ENCODE results near the gene KLF3.
"Not testable (repeated sequence)": the region's sequence is repeated elsewhere in the genome, so short reads cannot be mapped to it uniquely, and the experiment has no call there.

Gene KLF3

DNA sequence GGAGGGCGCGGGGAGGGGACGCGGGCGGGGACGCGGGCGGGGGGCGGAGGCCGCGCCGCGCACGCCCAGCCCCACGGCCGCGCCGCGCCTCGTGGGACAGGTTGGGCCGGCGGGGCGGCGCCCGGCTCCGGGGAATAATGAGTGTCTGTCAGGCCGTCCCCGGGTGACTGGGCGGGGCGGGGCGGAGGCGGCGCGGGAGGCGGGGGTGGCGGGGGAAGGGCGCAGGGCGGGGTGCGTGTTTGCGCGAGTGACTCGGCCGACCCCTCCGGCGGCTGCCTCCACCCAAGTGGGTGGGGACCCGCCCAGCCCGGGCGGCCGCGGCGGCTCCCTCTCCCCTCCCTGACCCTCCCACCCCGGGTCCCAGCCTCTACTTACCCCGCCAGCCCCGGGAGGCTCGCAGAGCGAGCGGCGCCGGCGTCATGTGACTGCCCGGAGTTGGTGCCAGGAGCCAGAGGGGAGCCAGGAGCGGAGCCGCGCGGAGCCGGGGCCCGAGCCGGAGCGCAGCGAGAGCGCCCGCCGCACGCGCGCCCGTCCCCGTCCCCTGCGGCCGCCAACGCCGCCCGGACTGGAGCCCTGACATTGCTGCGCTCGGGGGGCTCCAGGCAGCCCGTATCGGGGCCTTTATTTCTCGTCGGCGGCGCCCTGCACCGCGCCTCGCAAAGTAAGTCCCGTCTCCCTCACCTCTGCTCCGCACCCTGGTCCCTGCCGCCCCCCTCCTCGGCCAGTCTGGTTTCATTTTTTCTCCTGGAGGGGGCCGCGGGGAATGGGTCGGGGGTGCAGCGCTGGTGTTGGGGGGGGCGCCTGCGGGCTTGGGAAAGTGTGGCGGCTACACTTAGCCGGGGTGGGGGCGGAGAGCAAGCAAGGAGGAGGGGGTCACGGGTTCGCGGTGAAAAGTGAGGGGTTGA is at the start of gene KLF3:
Gene KLF3, plus strand, starts transcription at position 399 of the 905 bp plus-strand sequence. CDS start 16,427 bp downstream, outside the sequence.
- peak; percentile 67 to 82 for DNase-seq (ENCODE audit: low read depth in 2 of 2, low spot score in 1 of 2)

DNA sequence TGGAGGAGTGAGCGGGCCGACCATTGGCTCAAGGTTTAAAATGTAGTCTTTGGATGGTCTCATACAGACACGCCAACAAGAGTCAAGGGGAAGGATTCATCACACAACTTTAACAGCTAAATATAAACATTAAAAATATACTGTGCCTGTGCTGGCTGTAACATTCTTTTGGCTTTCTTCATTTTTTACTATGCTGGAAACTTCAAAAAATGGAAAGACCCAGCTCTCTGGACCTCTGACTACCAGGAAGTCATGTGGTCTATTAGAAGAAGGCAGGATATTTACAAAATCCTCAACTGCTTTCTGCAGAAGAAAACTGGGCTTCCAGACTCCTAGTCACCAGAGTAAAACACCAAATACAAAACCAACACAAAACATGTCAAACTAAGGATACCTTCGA is 49.8 kb upstream of the KLF3 start:
- no peak for DNase-seq (ENCODE audit: low read depth in 2 of 2, low spot score in 1 of 2)

DNA sequence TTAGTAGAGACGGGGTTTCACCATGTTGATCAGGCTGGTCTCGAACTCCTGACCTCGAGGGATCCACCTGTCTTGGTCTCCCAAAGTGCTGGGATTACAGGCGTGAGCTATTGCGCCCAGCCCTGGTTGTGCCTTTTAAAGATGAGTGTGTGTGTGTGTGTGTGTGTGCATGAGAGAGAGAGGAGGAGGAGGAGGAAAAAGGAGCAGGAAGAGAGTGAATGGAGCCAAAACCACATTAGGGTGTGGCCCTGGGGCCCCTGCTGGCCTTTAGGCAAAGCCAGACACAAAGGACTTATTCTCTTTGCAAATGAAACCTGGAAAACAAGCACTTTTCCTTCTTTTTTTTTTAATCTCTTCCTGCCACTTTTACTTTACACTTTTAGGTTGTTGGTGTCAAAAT is 48.2 kb upstream of the KLF3 start:
- DNase-seq (ENCODE audit: low read depth in 2 of 2, low spot score in 1 of 2): no peak

DNA sequence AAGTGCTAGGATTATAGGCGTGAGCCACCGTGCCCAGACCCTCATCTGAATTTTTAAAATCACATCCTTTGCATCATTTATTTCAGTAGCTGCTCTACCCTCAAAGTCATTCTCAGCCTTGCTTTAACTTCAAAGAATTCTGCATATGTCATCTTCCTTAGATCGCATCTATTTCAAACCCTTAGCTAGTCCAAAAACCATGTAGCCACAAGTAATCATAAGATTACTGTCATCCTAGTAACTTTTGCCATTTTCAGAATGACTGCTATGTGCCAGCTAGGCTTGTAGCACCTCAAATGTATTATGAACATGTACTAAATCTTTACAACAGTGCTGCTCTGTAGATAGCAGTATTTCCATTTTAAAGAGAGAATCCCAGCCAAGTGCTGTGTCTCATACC is 45.5 kb upstream of the KLF3 start:
- DNase-seq (ENCODE audit: low read depth in 2 of 2, low spot score in 1 of 2): no peak

DNA sequence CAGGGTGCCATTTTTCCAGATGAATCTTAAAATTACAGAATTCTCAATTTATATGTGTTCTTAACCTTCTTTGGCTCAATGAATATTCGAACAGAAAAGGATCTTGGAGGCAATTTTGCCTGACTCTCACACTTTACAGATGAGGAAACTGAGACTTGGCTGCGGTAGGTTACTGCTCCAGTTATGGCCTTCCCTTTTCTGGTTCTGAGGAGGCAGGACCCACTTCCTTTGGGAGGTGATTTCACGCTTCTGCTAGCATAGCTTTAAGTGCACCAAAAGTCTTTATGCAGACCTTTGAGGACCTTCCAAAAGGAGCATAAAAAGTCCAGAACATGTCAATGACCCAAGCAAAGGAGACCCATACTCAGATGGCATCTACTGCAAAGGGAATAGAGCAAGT is 44.7 kb upstream of the KLF3 start:
- DNase-seq (ENCODE audit: low read depth in 2 of 2, low spot score in 1 of 2): no peak

DNA sequence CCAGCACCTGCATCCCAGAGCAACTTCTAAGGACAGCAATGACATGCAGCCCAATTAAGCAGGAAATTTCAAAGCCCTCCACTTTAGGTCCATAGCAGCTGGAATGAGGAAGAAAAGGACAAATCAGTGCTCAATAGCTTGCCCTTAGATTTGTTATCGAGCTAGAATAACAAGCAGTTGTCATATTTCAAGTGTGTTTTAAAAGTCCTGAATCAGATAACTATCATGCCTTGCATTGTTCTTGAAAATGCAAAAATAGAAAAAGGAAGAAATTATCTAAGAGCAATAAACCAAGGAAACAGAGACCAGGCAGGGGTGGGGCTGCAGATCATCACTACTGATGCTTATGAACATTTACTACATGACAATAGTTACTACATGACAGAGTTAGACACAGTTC is 43.9 kb upstream of the KLF3 start:
- no peak for DNase-seq (ENCODE audit: low read depth in 2 of 2, low spot score in 1 of 2)

DNA sequence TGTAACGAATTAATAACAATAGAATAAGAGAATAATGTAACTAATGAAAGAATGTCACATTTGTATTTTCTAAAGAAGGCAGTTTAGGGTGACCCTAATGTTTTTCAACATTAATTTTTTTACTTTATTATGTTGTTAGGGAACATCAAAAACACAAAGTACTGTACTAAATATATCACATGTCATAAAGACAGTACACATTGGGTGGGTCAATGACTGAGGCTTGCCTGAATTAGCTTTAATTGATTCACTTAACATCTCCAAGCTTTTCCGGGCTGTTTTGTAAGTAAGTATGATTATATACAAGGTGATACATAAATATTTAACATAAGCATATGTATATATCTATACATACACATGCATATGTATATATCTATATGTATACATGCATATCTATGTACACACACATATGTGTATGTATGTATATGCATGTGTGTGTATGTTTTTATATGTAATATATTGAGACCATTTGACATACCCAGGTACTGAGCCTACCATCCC is 43.4 kb upstream of the KLF3 start:
- DNase-seq (ENCODE audit: low read depth in 2 of 2, low spot score in 1 of 2): no peak

DNA sequence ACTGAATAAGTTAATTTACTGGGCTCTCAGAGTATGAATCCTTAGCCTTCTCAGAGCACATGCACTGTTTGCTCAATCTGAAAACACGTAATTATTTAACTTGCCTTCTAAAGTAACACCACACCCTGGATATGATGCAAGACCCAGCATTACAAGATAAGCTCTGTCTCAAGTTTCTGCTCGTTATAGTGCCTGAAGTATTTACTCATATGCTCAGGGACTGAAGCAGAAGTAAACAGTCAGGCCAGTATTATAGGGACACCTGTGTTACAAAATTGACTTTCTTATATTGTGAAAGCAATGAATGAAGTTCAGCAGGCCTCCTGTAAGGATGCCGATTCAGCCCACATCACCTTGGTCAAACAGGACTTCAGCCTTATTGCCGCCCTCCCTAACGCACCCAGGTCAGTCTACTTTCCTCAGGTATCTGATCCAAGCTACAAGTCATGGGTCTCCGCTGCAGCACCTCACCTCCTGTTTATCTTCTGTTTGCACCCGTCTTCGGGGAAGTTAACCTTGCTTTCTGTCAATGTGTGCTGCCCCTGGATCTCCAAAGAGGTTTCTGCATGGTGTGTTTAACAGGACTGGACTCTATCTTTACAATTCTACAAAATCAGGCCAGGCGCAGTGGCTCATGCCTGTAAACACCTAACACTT is 42.8 kb upstream of the KLF3 start:
- DNase-seq (ENCODE audit: low read depth in 2 of 2, low spot score in 1 of 2): no peak

DNA sequence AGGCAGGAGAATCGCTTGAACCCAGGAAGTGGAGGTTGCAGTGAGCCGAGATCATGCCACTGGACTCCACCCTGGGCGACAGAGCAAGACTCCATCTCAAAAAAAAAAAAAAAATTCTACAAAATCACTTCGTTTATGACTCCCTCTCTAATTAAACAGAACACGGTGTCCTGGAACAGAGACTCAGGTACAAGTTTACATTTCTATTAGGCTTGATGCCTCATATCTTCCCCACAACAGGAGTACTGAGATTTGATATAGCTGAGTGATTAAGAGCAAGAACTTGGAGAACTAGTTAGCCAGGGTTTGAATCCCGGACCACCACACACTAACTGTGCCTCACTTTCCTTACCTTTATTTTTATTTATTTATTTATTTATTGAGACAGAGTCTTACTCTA is 42.2 kb upstream of the KLF3 start:
- no peak for DNase-seq (ENCODE audit: low read depth in 2 of 2, low spot score in 1 of 2)

DNA sequence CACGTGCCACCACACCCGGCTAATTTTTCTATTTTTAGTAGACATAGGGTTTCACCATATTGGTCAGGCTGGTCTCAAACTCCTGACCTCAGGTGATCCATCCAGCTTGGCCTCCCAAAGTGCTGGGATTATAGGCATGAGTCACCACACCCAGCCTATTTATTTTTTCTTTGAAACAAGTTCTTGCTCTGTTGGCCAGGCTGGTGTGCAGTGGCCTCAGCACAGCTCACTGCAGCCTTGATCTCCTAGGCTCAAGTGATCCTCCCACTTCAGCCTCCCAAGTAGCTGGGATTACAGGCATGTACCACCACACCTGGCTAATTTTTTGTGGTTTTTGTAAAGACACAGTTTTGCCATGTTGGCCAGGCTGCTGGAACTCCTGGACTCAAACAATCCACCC is 41.7 kb upstream of the KLF3 start:
- DNase-seq (ENCODE audit: low read depth in 2 of 2, low spot score in 1 of 2): not testable (repeated sequence)

DNA sequence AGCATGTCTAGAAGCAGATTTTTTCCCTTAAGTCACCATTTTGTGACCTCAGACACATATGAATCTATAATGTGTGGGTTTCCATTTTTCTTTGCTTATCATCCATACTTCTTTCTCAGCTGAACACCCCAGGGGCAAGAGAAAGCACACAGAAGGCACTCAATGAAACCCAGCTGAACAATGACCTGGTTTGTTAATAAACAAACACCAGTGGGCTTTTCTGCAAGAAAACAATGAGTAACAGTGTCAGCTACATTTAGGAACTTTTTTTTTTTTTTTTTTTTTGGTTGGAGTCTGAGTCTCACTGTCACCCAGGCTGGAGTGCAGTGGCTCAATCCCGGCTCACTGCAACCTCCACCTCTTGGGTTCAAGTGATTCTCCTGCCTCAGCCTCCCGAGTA is 40.7 kb upstream of the KLF3 start:
- no peak for DNase-seq (ENCODE audit: low read depth in 2 of 2, low spot score in 1 of 2)

DNA sequence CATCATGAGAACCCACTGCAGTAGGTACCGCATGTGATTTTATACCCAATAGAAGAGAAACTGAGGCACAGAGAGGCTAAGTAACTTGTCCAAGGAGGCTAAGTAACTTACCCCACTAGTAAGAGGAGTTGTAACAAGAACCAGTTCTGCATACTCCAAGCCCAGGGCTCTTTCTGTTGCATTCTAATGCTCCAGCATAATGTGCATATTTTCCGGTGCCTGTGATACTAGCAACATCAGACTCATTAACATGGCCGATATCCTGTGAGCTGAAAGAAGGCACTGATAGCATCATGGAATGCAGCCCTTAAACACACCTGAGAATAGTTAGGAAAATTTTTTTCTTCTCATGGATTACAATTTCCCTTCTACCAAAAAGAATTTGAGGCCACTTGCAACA is 39.7 kb upstream of the KLF3 start:
- DNase-seq (ENCODE audit: low read depth in 2 of 2, low spot score in 1 of 2): no peak

DNA sequence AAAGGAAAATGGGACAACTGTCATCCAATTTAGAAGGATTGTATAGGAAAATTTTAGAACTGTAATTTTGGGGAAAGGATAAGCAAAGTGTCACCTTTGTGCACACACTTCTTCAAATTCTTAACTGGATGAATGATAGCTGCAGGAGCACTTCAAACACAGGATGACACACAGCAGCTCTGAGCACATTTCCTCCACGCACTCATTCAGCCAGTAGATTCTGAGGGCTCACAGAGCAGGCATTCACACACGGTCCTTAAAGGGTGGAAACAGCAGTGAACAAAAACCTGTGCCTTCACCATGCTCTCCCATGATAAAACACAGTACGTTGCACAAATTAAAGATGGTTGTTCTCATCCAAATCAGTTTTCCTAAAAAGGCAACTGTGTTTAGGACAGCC is 38.5 kb upstream of the KLF3 start:
- DNase-seq (ENCODE audit: low read depth in 2 of 2, low spot score in 1 of 2): no peak

DNA sequence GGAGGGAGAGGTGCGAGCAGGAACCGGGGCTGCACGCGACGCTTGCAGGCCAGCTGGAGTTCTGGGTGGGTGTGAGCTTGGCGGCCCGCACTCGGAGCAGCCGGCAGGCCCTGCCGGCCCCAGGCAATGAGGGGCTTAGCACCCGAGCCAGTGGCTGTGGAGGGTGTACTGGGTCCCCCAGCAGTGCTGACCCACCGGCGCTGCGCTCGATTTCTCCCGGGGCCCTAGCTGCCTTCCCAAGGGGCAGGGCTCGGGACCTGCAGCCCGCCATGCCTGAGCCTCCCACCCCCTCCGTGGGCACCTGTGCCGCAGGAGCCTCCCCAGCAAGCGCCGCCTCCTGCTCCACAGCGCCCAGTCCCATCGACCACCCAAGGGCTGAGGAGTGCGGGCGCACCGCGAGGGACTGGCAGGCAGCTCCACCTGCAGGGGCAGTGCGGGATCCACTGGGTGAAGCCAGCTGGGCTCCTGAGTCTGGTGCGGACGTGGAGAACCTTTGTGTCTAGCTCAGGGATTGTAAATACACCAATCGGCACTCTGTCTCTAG is 37.0 kb upstream of the KLF3 start:
- DNase-seq (ENCODE audit: low read depth in 2 of 2, low spot score in 1 of 2): not testable (repeated sequence)

DNA sequence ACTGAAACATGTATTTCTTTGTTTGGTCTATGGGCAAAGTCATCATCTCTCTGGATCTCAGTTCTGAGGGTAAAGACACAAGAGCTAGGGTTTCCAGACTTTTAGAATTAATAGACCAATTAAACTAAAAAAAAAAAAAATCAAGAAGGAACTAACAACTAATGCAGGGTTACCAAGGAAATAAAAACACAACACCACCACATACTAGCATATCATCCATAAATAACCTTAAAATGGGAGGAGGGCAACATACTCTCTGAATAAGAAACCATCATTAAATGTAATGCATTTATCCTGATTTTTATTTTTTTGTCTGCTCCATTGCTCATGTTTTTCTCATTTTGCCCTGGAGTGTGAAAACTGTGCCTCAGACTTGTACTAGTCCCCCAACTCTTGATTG is 33.5 kb upstream of the KLF3 start:
- no peak for DNase-seq (ENCODE audit: low read depth in 2 of 2, low spot score in 1 of 2)

DNA sequence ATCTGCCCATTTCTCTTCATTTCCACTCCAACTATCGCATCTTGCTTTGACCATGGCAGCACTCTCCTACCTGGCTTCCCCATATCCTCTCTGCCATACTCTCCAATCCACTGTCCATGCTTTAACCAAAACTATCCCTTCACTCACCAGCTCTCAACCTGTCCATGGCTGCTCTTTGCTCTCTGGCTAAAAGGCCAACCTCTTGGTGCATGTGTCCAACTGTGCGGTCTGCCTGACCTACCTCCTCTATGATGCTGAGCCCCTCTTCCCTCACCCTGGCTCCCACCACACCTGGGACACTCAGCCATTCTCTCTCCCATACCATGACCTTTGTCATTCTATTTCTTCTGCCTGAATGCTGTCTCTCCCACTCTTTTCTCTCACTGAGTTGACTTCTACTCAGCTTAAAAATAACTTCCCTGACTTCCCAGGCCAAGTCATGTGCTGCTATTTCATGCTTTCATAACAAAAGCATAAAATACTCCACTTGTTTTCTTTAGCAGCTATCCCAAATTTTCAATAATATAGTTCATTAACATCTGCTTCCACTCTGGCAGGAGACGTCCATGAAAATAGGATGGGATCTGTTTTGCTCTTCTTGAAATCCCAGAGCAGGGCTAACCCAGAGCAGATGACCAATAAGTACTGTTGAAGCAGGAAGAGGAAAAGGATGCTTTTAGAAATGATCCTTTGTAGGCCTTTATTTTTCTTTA is 29.8 kb upstream of the KLF3 start:
- no peak for DNase-seq (ENCODE audit: low read depth in 2 of 2, low spot score in 1 of 2)

DNA sequence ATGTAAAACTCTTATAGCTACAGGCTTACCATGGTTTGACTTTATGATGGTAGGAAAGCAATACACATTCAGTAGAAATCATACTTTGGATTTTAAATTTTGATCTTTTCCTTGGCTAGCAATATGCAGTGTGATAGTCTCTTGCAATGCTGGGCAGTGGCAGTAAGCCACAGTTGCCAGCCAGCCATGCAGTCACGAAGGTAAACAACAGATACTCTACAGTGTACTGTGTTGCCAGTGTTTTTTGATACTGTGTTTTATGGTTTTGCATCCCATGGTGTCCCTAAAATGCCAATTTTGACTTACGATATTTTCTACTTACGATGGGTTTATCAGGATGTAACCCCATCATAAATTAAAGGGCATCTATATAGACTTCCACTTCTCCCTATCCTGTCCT is 24.8 kb upstream of the KLF3 start:
- no peak for DNase-seq (ENCODE audit: low read depth in 2 of 2, low spot score in 1 of 2)

DNA sequence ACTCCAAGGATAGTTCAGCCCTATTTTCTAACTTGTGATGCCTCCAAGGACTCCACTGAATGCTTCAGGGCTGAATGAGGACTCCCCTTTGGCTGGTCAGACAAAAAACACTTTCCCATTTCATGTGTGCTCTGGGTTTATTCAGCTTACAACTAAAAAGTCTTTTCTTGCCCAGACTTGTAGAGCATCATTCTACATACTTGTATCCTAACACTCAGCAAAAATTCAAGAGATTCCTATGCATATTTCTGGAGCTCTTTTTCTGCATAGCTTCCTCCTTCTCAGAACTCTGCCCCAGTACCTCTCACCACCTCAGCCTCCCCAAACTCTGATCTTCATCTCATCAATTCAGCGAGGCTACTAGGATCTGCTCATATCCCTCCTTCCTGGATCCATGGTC is 22.2 kb upstream of the KLF3 start:
- DNase-seq (ENCODE audit: low read depth in 2 of 2, low spot score in 1 of 2): no peak

DNA sequence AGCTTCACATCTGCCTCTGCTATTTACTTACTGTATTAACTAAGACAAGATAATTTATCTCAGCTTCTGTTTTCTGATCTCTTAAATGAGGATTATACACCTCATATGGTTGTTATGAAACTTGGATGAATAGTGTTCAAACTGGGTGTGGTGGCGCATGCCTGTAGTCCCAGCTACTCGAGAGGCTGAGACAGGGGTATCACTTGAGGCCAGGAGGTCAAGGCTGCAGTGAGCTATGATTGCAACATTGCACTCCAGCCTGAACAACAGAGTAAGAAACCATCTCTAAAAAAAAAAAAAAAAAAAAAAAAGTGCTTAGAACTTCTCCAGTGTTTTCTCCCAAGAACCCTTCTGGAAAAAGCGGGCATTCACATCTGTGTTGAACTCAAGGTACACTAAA is 19.8 kb upstream of the KLF3 start:
- DNase-seq (ENCODE audit: low read depth in 2 of 2, low spot score in 1 of 2): no peak

DNA sequence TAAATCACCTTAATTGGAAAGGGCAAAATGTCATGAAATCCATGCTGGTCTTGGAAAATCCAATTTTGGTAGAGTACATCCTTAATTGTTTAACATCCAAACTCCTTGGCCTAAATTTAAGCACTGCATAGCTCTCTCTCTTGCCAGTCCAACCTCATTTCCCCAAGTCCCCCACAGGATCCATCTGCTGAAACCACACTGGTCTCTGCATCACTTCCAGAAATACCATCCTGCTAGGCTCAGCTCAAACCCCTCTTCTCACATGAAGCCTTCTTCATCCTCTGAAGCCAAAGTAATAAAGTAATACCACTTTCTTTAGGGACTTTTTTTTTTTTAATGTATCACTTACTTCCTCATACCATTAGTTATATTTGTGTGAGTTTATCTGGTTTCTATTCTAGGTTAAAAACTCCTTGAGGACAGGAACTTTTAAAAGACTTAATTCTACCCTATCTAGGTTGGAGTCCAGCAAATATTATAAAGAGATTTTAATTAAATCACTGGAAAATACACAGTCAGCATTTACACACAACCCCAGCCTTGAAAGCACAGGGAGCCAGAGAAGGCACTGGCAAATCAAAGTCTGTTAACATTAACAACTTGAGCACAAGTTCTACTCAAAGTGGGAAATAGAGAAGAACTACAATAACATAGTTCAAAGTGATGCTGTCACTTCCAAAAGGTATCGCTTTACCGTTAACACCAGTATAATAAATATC is 16.7 kb upstream of the KLF3 start:
- no peak for DNase-seq (ENCODE audit: low read depth in 2 of 2, low spot score in 1 of 2)

DNA sequence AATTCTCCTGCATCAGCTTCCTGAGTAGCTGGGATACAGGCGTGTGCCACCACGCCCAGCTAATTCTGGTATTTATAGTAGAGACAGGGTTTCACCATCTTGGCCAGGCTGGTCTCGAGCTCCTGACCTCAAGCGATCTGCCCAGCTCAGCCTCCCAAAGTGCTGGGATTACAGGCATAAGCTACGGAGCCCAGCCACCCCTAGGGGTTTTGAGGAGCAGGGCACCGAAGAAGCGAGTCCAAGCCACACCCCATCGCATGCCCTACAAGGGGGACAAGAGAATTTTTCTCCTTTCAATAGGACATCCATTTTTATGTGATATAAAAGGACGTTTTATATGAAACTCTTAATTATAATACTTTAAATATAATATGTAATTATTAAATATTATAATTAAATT is 13.9 kb upstream of the KLF3 start:
- DNase-seq (ENCODE audit: low read depth in 2 of 2, low spot score in 1 of 2): no peak
